Spleen (tissue), 7 donors: ENCODE data around the gene ANKRD17.

ENCODE experiments used
- CTCF ChIP-seq, 11 experiments: fragments of 200-600 bp in 7 of 11; fragments of 450-650 bp in 4 of 11; sonication (generic) in 4 of 11; IDR thresholded peaks in 8 of 11; conservative IDR thresholded peaks in 3 of 11; 1 replicate in 7 of 11; 2 replicates in 4 of 11; pipeline versions ENCODE4 v1.4.0 to v1.8.0; 2016 to 2021; ENCODE audit warnings: antibody characterized with exemption in 11 of 11, inconsistent platforms in 4 of 11, mild to moderate bottlenecking in 1 of 11
- POLR2A ChIP-seq, 3 donors: fragments of 450-650 bp; IDR thresholded peaks; one replicate each; pipeline ENCODE4 v1.5.1; 2017; ENCODE audit warnings: antibody characterized with exemption in 3 of 3, mild to moderate bottlenecking in 1 of 3
- POLR2AphosphoS5 ChIP-seq, 3 donors: sonication (generic); formaldehyde crosslinking; IDR thresholded peaks; one replicate each; pipeline ENCODE4 v1.5.1; 2017; ENCODE audit warnings: antibody characterized with exemption in 3 of 3
- donor health status: DM: no; HTN: no; CAD: no; lungs with moderate emphysema.
- donor health status: DM: no; HTN: no; CAD: no.
- donor health status: DM: no; HTN: no; CAD: no.

GRCh38 chr4:73028621-73029020, 230.0 kb downstream of the ANKRD17 start:
- TF ChIP-seq CTCF (IDR thresholded peaks at IDR 0.05 in 8 of 11, conservative IDR thresholded peaks at IDR 0.05 in 3 of 11): no peak
- no peak for TF ChIP-seq POLR2AphosphoS5 (IDR thresholded peaks at IDR 0.05)
- no peak for TF ChIP-seq POLR2A (IDR thresholded peaks at IDR 0.05)
